ENCODE data around the gene NPAS3.

NPAS3 gene

GRCh38 chr14:33454022-33454595 lies 515.4 kb downstream of the NPAS3 start:
- FAIRE-seq = no peak

GRCh38 chr14:33454707-33455106 lies 516.0 kb downstream of the NPAS3 start:
- no peak for FAIRE-seq

GRCh38 chr14:33455654-33456345 lies 517.1 kb downstream of the NPAS3 start:
- no peak for FAIRE-seq

GRCh38 chr14:33457021-33457420 lies 518.3 kb downstream of the NPAS3 start:
- no peak for FAIRE-seq

- FAIRE-seq = no peak
Measured at GRCh38 chr14:33457617-33458016, 518.9 kb downstream of the NPAS3 start.

- FAIRE-seq = no peak
Measured at GRCh38 chr14:33460164-33460563, 521.5 kb downstream of the NPAS3 start.

GRCh38 chr14:33461036-33461435 lies 522.4 kb downstream of the NPAS3 start:
- FAIRE-seq = no peak

GRCh38 chr14:33463731-33464130 lies 525.1 kb downstream of the NPAS3 start:
- no peak for FAIRE-seq

- FAIRE-seq = no peak
Measured at GRCh38 chr14:33464254-33464962, 525.7 kb downstream of the NPAS3 start.

GRCh38 chr14:33465846-33466700 lies 527.4 kb downstream of the NPAS3 start:
- FAIRE-seq = no peak

- FAIRE-seq = no peak
Measured at GRCh38 chr14:33467971-33468370, 529.3 kb downstream of the NPAS3 start.

GRCh38 chr14:33469898-33470297 lies 531.2 kb downstream of the NPAS3 start:
- no peak for FAIRE-seq

- no peak for FAIRE-seq
Measured at GRCh38 chr14:33471776-33472175, 533.1 kb downstream of the NPAS3 start.

- no peak for FAIRE-seq
Measured at GRCh38 chr14:33475623-33476022, 536.9 kb downstream of the NPAS3 start.

GRCh38 chr14:33477797-33478196 lies 539.1 kb downstream of the NPAS3 start:
- FAIRE-seq = no peak

GRCh38 chr14:33480071-33480886 lies 541.6 kb downstream of the NPAS3 start:
- FAIRE-seq = no peak

- no peak for FAIRE-seq
Measured at GRCh38 chr14:33480887-33481184, 542.2 kb downstream of the NPAS3 start.

GRCh38 chr14:33483110-33483509 lies 544.4 kb downstream of the NPAS3 start:
- no peak for FAIRE-seq

- no peak for FAIRE-seq
Measured at GRCh38 chr14:33483541-33483940, 544.9 kb downstream of the NPAS3 start.

GRCh38 chr14:33484264-33484663 lies 545.6 kb downstream of the NPAS3 start:
- FAIRE-seq = no peak

- FAIRE-seq = no peak
Measured at GRCh38 chr14:33486332-33486890, 547.7 kb downstream of the NPAS3 start.

- FAIRE-seq = no peak
Measured at GRCh38 chr14:33488582-33488981, 549.9 kb downstream of the NPAS3 start.

Measured in A204.1 (cell line).